SH-SY5Y (cell line): ENCODE results near the gene SH2D3A.

ENCODE experiments used
- GATA2 ChIP-seq: IDR thresholded peaks from 2 replicates; pipeline ENCODE4 v1.6.1; 2011; ENCODE audit warnings: mild to moderate bottlenecking, low read depth, low read length
- GATA3 ChIP-seq: IDR thresholded peaks from 2 replicates; pipeline ENCODE4 v1.6.1; 2011; ENCODE audit warnings: low read depth, mild to moderate bottlenecking, low read length, moderate library complexity

- no peak for TF ChIP-seq GATA2
- no peak for TF ChIP-seq GATA3
Measured at GRCh38 chr19:6793411-6793810, 26.2 kb upstream of the SH2D3A start.
